ENCODE data around the gene RABL2B. TPM values are rescaled to one million over a fixed set of nuclear protein-coding genes. Genes with fewer than 3 reads are reported as not detected.

RABL2B gene
- total RNA-seq, 6 experiments from 2014 or later, result 14.8 to 18.9 (median 17.4) TPM

GRCh38 chr22:50739279-50739691 lies 44.2 kb downstream of the RABL2B start:
- no peaks in the 10 kb centered on the region for H3K36me3 Mint-ChIP-seq (ENCODE audit: low read depth)
- TF ChIP-seq, protein P1, sequence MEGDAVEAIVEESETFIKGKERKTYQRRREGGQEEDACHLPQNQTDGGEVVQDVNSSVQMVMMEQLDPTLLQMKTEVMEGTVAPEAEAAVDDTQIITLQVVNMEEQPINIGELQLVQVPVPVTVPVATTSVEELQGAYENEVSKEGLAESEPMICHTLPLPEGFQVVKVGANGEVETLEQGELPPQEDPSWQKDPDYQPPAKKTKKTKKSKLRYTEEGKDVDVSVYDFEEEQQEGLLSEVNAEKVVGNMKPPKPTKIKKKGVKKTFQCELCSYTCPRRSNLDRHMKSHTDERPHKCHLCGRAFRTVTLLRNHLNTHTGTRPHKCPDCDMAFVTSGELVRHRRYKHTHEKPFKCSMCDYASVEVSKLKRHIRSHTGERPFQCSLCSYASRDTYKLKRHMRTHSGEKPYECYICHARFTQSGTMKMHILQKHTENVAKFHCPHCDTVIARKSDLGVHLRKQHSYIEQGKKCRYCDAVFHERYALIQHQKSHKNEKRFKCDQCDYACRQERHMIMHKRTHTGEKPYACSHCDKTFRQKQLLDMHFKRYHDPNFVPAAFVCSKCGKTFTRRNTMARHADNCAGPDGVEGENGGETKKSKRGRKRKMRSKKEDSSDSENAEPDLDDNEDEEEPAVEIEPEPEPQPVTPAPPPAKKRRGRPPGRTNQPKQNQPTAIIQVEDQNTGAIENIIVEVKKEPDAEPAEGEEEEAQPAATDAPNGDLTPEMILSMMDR (IDR thresholded peaks at IDR 0.05), result no peak
- H3K9me3 Mint-ChIP-seq, result no peaks in the 10 kb centered on the region
- H3K27me3 Mint-ChIP-seq (ENCODE audit: insufficient read depth), result peaks cover 32% of the 10 kb centered on the region
- DNase-seq, result no peak
- no peak overlapping the region for H3K4me3 Mint-ChIP-seq
- no peaks in the 10 kb centered on the region for H3K4me1 Mint-ChIP-seq (ENCODE audit: low read depth)
- H3K27ac Mint-ChIP-seq, result no peak overlapping the region

GRCh38 chr22:50738649-50739227 lies 44.7 kb downstream of the RABL2B start:
- peaks cover 5% of the 10 kb centered on the region for H3K4me1 Mint-ChIP-seq (ENCODE audit: low read depth)
- peaks cover 38% of the 10 kb centered on the region for H3K27me3 Mint-ChIP-seq (ENCODE audit: insufficient read depth)
- no peaks in the 10 kb centered on the region for H3K9me3 Mint-ChIP-seq
- no peak for DNase-seq
- H3K4me3 Mint-ChIP-seq, result no peak overlapping the region
- TF ChIP-seq, protein P1 (IDR thresholded peaks at IDR 0.05), result no peak
- H3K27ac Mint-ChIP-seq, result no peak overlapping the region
- H3K36me3 Mint-ChIP-seq (ENCODE audit: low read depth), result no peaks in the 10 kb centered on the region

DNA sequence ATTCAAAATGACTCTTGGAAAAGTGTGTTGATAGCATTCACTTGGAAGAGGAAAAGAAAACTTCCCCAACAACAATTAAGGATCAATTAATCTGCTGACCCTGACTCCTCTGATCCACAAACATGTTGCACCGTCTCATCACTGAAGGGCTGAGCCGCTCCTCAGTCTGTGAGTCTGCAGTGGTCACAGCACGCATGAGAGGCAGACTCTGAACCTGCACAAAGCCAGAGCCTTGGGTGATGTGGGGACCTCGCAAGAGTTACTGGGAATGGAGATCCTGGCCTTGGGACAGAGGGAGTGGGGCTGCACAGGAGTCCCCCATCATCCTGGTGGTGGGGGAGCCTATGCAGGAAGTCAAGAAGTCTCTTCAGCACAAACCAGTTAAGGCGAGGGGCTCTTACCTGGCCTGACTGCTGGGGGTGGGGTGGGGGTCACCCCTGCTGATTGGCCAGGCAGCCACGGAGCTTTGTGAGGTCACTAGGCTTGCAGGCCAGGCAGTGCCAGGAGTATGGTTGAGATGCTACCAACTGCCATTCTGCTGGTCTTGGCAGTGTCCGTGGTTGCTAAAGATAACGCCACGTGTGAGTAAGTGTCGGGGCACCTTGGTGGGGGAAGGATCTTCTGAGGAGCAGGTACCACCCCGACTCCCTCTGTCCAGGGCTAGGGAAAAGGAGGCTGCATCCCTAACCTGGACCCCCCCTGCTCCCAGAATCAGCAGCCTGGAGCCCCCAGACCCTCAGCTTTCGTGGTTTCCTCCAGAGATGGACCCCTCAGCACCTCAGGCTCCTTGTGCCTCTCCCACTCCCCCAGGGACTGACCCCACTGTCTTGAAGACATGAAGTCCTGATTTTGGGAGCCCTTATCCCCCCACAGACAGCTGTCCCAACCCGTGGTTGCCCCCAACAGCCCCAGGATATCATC lies 45.4 kb downstream of the RABL2B start, which contains the start of gene ACR:
ACR (plus strand) TSS at position 477 of the 921 bp plus-strand sequence; CDS start at position 509, 32 bp downstream.
- no peaks in the 10 kb centered on the region for H3K9me3 Mint-ChIP-seq
- peaks cover 12% of the 10 kb centered on the region for H3K4me1 Mint-ChIP-seq (ENCODE audit: low read depth)
- no peak for DNase-seq
- TF ChIP-seq, protein P1 (IDR thresholded peaks at IDR 0.05), result no peak
- H3K27ac Mint-ChIP-seq, result no peak within 1 kb of the TSS
- no peaks in the 10 kb centered on the region for H3K36me3 Mint-ChIP-seq (ENCODE audit: low read depth)
- peaks cover 40% of the 10 kb centered on the region for H3K27me3 Mint-ChIP-seq (ENCODE audit: insufficient read depth)
- H3K4me3 Mint-ChIP-seq, result no peak within 1 kb of the TSS

- H3K27ac Mint-ChIP-seq, result no peak overlapping the region
- H3K27me3 Mint-ChIP-seq (ENCODE audit: insufficient read depth), result peaks cover 41% of the 10 kb centered on the region
- H3K4me1 Mint-ChIP-seq (ENCODE audit: low read depth), result peaks cover 21% of the 10 kb centered on the region
- TF ChIP-seq, protein P1 (IDR thresholded peaks at IDR 0.05), result no peak
- no peak for DNase-seq
- H3K4me3 Mint-ChIP-seq, result no peak overlapping the region
- no peaks in the 10 kb centered on the region for H3K36me3 Mint-ChIP-seq (ENCODE audit: low read depth)
- H3K9me3 Mint-ChIP-seq, result no peaks in the 10 kb centered on the region
Measured at GRCh38 chr22:50735739-50736030, 47.8 kb downstream of the RABL2B start.

- H3K4me3 Mint-ChIP-seq, result no peak overlapping the region
- H3K4me1 Mint-ChIP-seq (ENCODE audit: low read depth), result peaks cover 21% of the 10 kb centered on the region
- no peaks in the 10 kb centered on the region for H3K36me3 Mint-ChIP-seq (ENCODE audit: low read depth)
- peaks cover 39% of the 10 kb centered on the region for H3K27me3 Mint-ChIP-seq (ENCODE audit: insufficient read depth)
- TF ChIP-seq, protein P1 (IDR thresholded peaks at IDR 0.05), result no peak
- DNase-seq, result no peak
- no peak overlapping the region for H3K27ac Mint-ChIP-seq
- no peaks in the 10 kb centered on the region for H3K9me3 Mint-ChIP-seq
Measured at GRCh38 chr22:50734986-50735738, 48.3 kb downstream of the RABL2B start.
